PC-3 (cell line): ENCODE results near the gene BTAF1. TPM values are rescaled to one million over a fixed set of nuclear protein-coding genes. Genes with fewer than 3 reads are reported as not detected.
A peak's percentile ranks its signal among the peaks of the same experiment; 100 is the strongest.

ENCODE experiments used
- ATAC-seq: fragments of 200-7000 bp; cut with Tn5 transposase; 2 replicates; pipeline ENCODE4 v1.9.1; 2020; ENCODE audit warnings: mild to moderate bottlenecking, moderate library complexity
- BruUV-seq: library from RNA; stranded (reverse); fragments of 400-500 nt; replicated peaks from 2 replicates; lab custom pipeline; 2021; lab: Mats Ljungman, UMichigan
- CTCF ChIA-PET: fragments of 300-600 bp; sonication (Branson Sonifier 250); formaldehyde crosslinking; loops from one replicate; lab custom pipeline; 2022; ENCODE audit warnings: antibody characterized with exemption; lab: Charles Lee
- POLR2A ChIA-PET: fragments of 300-600 bp; sonication (Branson Sonifier 250); formaldehyde crosslinking; loops from one replicate; lab custom pipeline; 2022; ENCODE audit warnings: antibody characterized with exemption; ENCODE audit not compliant: unreplicated experiment; lab: Charles Lee
- DNase-seq: peaks from one replicate; pipeline ENCODE4 v3.0.0-alpha.2; 2015
- H2AFZ ChIP-seq: fragments of 300-600 bp; sonication (generic); 2 replicates; pipeline ENCODE4 v1.6.0; 2016; ENCODE audit warnings: antibody characterized with exemption, low read length
- H3F3A ChIP-seq: fragments of 300-600 bp; sonication (generic); one replicate; pipeline ENCODE4 v1.6.0; 2017; ENCODE audit warnings: antibody characterized with exemption, low read length, control low read depth, mild to moderate bottlenecking; ENCODE audit not compliant: unreplicated experiment
- H3K27ac ChIP-seq: fragments of 300-600 bp; sonication (generic); 2 replicates; pipeline ENCODE4 v1.5.1; 2016; ENCODE audit warnings: mild to moderate bottlenecking, low read length
- H3K27me3 ChIP-seq: fragments of 300-600 bp; sonication (generic); 2 replicates; pipeline ENCODE4 v1.6.1; 2016; ENCODE audit warnings: low read length, mixed read lengths
- H3K36me3 ChIP-seq: fragments of 300-600 bp; sonication (generic); 2 replicates; pipeline ENCODE4 v1.6.1; 2016; ENCODE audit warnings: low read depth, mixed run types, low read length, mixed read lengths
- H3K4me1 ChIP-seq: fragments of 300-600 bp; sonication (generic); 2 replicates; pipeline ENCODE4 v1.5.1; 2016; ENCODE audit warnings: low read length; ENCODE audit not compliant: insufficient read depth
- H3K4me2 ChIP-seq: fragments of 300-600 bp; sonication (generic); 2 replicates; pipeline ENCODE4 v1.6.0; 2016; ENCODE audit warnings: low read length
- H3K4me3 ChIP-seq: fragments of 300-600 bp; sonication (generic); 2 replicates; pipeline ENCODE4 v1.5.1; 2016; ENCODE audit warnings: mild to moderate bottlenecking, low read length, mixed read lengths
- H3K79me2 ChIP-seq: fragments of 300-600 bp; sonication (generic); 2 replicates; pipeline ENCODE4 v1.6.1; 2017; ENCODE audit warnings: low read length, mixed read lengths
- H3K9ac ChIP-seq: fragments of 300-600 bp; sonication (generic); 2 replicates; pipeline ENCODE4 v1.6.0; 2016; ENCODE audit warnings: mild to moderate bottlenecking, low read length
- H3K9me2 ChIP-seq: fragments of 300-600 bp; sonication (generic); replicated peaks from 2 replicates; pipeline ENCODE4 v1.6.1; 2016; ENCODE audit warnings: mixed run types, low read length, mixed read lengths
- H3K9me3 ChIP-seq: fragments of 300-600 bp; sonication (generic); 2 replicates; pipeline ENCODE4 v1.6.1; 2016; ENCODE audit warnings: low read length, mixed read lengths
- H4K20me1 ChIP-seq: fragments of 300-600 bp; sonication (generic); 2 replicates; pipeline ENCODE4 v1.6.1; 2016; ENCODE audit warnings: low read length, mixed read lengths
- EZH2 ChIP-seq: fragments of 300-600 bp; sonication (generic); IDR thresholded peaks from one replicate; pipeline ENCODE4 v1.6.1; 2017; ENCODE audit warnings: antibody characterized with exemption, mild to moderate bottlenecking, low read length; ENCODE audit not compliant: unreplicated experiment
- EZH2phosphoT487 ChIP-seq: fragments of 300-600 bp; sonication (generic); IDR thresholded peaks from 2 replicates; pipeline ENCODE4 v1.6.1; 2018; ENCODE audit warnings: mild to moderate bottlenecking, antibody characterized with exemption, low read length, borderline replicate concordance
- intact Hi-C: fragments of 100-400 bp; cut with micrococcal nuclease; formaldehyde crosslinking; loops from 2 replicates; pipeline ENCODE4 v1.9.0; 2023
- total RNA-seq: library from RNA; depleted of rRNA; stranded (reverse); fragments of >200 nt; gene quantifications from 2 replicates; pipeline ENCODE4 v1.2.3, GENCODE V29; 2014
- TF ChIP-seq, protein P1 (sequence below): fragments of 300-600 bp; sonication (generic); conservative IDR thresholded peaks from 2 replicates; pipeline ENCODE4 v1.5.1; 2017; ENCODE audit warnings: antibody characterized with exemption, low read depth, mild to moderate bottlenecking, low read length

Gene BTAF1
- total RNA-seq, 1 experiment from 2014 or later, result 27.6 TPM

DNA sequence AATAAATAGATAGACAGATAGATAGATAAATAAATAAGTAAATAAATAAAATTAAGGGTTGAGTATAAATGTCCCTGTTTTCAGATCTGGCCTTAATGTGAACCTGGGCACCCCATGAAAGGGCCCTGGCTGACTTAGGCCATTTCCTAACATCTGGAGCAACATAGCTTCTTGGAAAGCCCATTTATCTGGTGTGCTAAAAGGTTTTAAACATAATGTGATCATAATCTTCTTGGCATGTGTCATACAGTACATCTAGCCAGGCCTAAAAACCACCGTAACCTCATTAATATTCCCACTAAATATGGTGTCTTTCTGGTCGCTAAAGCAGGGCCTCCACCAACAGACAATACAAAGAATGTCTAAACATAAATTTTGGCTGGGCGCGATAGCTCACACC, 142.8 kb downstream of the BTAF1 start:
- Histone ChIP-seq H2AFZ (no peak overlapping the region), H3K36me3 (no peaks in the 10 kb centered on the region), H3K4me1 (no peaks in the 10 kb centered on the region), H3K9ac (no peak overlapping the region), H4K20me1 (no peaks in the 10 kb centered on the region), H3K27ac (no peak overlapping the region), H3K4me2 (no peak overlapping the region), H3K9me3 (no peaks in the 10 kb centered on the region), H3K27me3 (no peaks in the 10 kb centered on the region), H3F3A (no peaks in the 10 kb centered on the region), H3K4me3 (no peak overlapping the region), H3K79me2 (no peaks in the 10 kb centered on the region), H3K9me2 (no peaks in the 10 kb centered on the region)
- TF ChIP-seq EZH2phosphoT487, result no peak
- TF ChIP-seq EZH2, result no peak
- TF ChIP-seq, protein P1, sequence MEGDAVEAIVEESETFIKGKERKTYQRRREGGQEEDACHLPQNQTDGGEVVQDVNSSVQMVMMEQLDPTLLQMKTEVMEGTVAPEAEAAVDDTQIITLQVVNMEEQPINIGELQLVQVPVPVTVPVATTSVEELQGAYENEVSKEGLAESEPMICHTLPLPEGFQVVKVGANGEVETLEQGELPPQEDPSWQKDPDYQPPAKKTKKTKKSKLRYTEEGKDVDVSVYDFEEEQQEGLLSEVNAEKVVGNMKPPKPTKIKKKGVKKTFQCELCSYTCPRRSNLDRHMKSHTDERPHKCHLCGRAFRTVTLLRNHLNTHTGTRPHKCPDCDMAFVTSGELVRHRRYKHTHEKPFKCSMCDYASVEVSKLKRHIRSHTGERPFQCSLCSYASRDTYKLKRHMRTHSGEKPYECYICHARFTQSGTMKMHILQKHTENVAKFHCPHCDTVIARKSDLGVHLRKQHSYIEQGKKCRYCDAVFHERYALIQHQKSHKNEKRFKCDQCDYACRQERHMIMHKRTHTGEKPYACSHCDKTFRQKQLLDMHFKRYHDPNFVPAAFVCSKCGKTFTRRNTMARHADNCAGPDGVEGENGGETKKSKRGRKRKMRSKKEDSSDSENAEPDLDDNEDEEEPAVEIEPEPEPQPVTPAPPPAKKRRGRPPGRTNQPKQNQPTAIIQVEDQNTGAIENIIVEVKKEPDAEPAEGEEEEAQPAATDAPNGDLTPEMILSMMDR, result no peak
- BruUV-seq, result no TSS peak
- ChIA-PET POLR2A (no interaction called here), CTCF (no interaction called here)
- no peak for ATAC-seq
- DNase-seq, result no peak
- intact Hi-C loops, result no loop called here

DNA sequence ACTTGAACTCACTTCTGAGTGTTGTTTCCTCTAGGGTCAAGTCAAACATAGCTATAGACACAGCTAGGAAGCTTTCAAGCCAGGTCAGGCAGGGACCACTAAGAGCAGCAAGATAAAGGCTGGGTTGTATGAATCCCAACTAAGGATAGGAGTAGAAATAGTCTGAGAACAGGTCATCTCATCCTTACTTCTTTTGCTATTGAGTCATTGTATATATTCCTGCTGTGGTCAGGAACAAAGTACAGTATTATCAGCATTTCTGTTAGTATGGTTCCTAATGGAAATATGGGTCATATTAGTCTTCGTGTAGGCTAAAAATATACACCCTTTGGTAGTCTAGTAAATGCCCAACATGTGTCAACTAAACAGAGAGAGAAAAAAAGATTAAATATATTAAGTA, 145.3 kb downstream of the BTAF1 start:
- no peaks in the 10 kb centered on the region for H3K4me1 ChIP-seq
- DNase-seq, result no peak
- H3K27ac ChIP-seq, result no peak overlapping the region
- no peak overlapping the region for H3K4me3 ChIP-seq
- no peaks in the 10 kb centered on the region for H3K9me2 ChIP-seq
- H3K36me3 ChIP-seq, result no peaks in the 10 kb centered on the region
- no peaks in the 10 kb centered on the region for H3K79me2 ChIP-seq
- TF ChIP-seq, protein P1, result no peak
- TF ChIP-seq EZH2 (no peak), EZH2phosphoT487 (no peak)
- BruUV-seq, result no TSS peak
- no peaks in the 10 kb centered on the region for H3K9me3 ChIP-seq
- no peak overlapping the region for H2AFZ ChIP-seq
- H3F3A ChIP-seq, result no peaks in the 10 kb centered on the region
- H3K4me2 ChIP-seq, result no peak overlapping the region
- H3K9ac ChIP-seq, result no peak overlapping the region
- intact Hi-C loops, result no loop called here
- ATAC-seq, result 0 out of 2 replicates have a peak, but pooled peaks have one; percentile 18
- H4K20me1 ChIP-seq, result no peaks in the 10 kb centered on the region
- POLR2A ChIA-PET, result interaction anchor here (0.5 kb wide), 1 partner anchor 224 kb away, joined by 3 read pairs; no protein-coding TSS in a partner anchor
- CTCF ChIA-PET, result no interaction called here
- H3K27me3 ChIP-seq, result no peaks in the 10 kb centered on the region

DNA sequence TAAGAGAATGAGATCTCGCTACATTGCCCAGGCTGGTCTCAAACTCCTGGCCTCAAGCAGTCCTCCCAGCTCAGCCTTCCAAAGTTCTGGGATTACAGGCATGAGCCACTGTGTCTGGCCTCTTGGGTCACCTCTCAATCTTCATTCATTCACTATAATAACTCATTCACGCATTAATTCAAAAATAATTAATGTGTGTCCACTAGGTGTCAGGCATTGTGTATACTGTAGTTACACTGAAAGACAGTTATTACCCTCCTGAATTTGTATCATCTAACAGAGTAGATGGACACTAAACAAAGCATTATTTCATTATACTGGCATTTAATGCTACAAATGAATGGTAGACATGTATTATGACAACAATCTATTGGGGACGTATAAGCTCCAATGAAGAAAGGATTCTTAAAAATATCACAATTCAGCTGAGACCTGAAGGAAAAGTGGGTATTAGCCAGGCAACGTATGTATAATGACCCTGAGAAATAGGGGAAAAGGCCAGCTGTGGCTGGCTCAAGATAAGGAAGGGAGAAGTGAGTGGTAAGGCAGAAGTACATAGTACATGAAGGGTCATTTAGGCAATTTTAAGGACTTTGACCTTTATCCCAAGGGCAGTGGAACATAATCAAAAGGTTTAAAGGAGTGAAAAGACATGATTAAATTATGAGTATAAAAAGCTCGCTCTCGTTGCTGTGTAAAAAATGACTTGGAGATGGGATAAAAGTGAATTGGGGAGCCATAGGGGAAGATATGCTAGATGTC, 150.7 kb downstream of the BTAF1 start:
- no peaks in the 10 kb centered on the region for H4K20me1 ChIP-seq
- ATAC-seq, result peak; percentile 37; the same call in 1 of the 2 replicates

More for the DNA sequence above, 150.7 kb downstream of the BTAF1 start:
- H2AFZ ChIP-seq, result no peak overlapping the region
- H3K27me3 ChIP-seq, result no peaks in the 10 kb centered on the region
- CTCF ChIA-PET, result no interaction called here
- no peak overlapping the region for H3K9ac ChIP-seq
- no peaks in the 10 kb centered on the region for H3K9me2 ChIP-seq
- no peak overlapping the region for H3K4me3 ChIP-seq
- BruUV-seq, result no TSS peak
- no peak overlapping the region for H3K4me2 ChIP-seq
- intact Hi-C loops, result loop anchor here (5.0 kb wide), 1 partner anchor 363 kb away; no protein-coding TSS in a partner anchor
- POLR2A ChIA-PET, result no interaction called here
- no peaks in the 10 kb centered on the region for H3K36me3 ChIP-seq
- peaks cover 9% of the 10 kb centered on the region for H3K4me1 ChIP-seq
- DNase-seq, result peak; percentile 32
- H3K79me2 ChIP-seq, result no peaks in the 10 kb centered on the region
- no peaks in the 10 kb centered on the region for H3K9me3 ChIP-seq
- no peak overlapping the region for H3K27ac ChIP-seq
- no peak for TF ChIP-seq EZH2
- TF ChIP-seq, protein P1, result peak; percentile 43; the same call in 1 of the 2 replicates
- no peaks in the 10 kb centered on the region for H3F3A ChIP-seq
